DMS53 treated with DMSO at 0.1 percent for 48 hours (cell line): ENCODE results near the gene CDK5RAP2.

Experiments
- DNase-seq: peaks from one replicate; lab custom pipeline; 2025; ENCODE audit not compliant: unreplicated experiment; lab: John Stamatoyannopoulos, UW

The CDK5RAP2 gene

DNA sequence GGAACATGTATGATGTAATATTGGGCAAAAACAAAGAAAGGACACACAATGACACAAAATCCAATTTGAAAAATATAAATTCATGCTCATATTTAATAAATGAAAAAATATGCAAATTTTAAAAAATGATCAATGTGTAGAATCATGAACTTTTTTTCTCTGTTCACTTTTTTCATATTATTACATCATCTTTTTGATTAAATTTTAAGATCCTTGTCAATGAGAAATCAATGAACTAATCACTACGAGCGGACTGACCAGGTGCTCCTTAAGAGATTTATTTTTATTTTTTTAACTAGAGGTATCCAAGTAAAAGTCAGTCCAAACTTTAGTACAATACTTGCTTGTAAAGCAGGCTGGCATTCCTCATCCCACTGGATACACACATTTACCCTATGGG is 174.1 kb downstream of the CDK5RAP2 start:
- DNase-seq, result no peak

DNA sequence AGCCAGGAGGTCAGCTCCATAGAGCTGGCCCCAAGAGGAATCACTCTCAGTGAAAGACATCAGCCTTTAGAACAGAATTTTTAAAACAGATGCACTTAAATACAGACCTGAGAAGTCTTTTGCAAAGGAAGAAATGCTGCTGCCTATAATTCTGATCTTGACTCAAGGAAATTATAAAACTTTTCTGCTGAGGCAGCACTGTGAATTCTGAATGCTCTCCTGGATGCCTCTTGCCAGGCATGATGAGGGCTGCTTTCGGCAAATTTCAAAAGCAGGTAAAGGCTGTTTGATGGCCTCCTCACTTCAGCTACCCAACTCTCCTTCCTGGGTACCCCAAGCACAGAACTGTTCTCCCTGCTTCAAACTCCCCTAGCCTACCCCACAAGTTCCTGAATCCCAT is 174.8 kb downstream of the CDK5RAP2 start:
- DNase-seq, result no peak

DNA sequence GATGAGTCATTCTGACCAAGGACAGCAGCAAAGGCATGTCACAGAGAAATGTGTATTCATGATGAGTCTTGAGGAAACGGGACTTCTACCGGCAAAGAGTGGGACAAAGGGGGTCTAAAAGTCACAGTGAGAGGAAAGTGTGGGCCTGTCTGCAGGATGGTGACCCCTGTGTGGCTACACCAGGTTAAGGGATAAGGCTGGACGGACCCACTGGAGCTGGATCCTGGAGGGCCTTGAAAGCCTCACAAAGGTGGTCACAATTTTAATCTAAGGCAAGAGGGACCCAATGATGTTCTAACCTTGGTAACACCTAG is 176.5 kb downstream of the CDK5RAP2 start:
- no peak for DNase-seq

DNA sequence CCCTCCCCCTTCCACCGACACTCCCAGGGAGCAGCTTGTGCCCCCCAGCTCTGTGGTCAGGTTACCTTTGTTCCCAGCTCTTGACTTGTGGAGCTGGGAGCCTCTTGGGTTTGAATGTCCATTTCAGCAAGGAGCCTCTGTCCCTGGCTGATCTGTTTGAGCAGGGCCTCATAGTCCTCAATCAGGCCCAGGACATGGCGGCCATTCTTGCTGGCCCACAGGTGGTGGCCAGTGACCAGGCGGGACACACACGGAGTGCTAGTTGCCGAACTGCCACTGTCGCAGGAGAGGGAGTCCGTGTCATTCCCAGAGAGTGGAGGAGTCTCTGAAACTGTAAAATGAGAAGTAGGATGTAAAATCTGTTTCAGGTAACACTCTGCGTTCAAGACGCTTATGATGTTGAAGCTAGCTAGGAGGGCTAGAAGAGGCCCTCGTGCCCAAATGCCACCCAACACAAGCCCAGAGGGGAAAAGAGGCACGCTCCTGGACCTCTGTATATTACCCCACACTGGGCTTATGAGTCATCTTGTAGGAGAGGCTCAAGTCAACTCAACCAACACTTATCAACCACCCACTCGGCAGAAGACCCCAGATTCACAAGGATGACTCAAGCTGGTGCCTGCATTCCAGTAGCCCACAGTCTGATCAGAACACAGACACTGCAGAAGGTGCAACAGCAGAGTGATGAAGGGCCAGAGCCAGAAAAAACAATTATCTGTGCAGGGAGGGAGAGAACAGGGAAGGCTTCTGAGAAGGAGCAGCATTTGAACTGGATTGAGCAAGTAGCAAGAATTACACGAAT is 177.0 kb downstream of the CDK5RAP2 start:
- no peak for DNase-seq

DNA sequence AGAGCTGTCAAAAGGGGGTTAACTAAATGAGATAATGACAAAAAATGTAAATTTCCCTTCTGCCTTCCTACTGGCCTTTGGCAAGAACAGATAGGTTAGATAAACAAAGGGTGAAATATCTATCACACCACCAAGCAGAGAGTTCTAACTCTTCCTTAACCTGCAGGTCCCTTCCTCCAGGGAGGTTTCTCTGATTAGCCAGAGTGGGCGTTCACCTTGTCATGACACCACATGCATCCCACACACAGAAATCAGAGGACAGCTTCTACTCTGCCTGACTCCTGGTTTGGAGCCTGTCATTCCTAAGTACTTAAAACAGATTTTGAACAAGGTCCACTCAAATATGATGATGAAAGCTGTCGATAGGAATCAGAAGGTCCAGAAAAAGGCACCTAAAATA is 180.0 kb downstream of the CDK5RAP2 start:
- no peak for DNase-seq

DNA sequence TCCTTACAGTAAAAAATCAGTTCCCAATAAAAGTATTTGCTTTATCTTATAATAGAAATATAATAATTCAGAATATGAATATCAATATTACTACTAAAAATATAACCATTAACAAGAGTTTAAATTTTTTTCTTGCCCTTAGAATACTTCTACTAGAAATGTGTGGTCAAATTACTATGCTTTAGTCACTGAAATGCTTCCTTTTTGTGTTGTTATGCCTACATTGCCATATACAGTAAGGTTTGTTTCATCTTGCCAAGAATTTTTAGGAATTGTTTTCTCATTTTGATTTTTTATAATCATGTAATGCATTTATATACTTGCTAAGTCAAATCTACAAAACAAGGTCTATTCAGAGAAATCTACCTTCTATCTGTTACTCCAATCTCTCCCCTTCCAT is 181.7 kb downstream of the CDK5RAP2 start:
- no peak for DNase-seq

DNA sequence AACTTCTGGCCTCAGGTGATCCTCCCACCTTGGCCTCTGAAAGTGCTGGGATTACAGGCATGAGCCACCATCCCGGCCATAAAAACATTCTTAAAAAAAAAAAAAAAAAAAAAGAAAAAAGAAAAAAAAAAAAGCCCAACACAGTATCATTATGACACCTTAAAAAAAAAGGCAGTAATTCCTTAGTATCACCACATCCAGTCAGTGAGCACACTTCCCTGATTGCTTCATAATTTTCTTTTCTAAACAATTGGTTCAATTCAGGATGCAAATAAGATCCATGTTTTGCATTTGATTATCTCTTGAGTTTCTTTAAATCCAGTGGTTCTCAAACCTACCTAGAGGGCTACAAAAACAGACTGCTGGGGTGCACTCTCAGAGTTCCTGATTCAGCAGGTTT is 182.5 kb downstream of the CDK5RAP2 start:
- DNase-seq, result no peak

DNA sequence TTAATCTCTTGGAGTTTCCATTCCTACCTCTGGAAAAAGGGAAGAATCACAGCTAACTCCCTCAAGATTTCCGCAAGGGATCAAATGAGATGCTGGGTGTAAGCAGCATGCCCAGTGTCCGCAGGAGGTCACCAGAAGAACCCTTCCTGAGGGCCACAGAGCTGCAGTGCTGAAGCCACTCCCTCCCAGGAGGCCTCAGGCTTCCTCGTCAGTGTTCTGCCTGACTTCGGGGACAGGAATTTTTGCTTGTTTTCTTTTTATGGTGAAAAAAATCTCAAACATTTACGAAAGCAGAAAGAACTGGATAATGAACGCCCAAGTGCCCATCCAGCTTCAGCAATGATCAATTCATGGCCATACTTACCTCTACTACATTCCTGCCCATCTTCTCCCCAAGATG is 183.0 kb downstream of the CDK5RAP2 start:
- DNase-seq, result no peak

DNA sequence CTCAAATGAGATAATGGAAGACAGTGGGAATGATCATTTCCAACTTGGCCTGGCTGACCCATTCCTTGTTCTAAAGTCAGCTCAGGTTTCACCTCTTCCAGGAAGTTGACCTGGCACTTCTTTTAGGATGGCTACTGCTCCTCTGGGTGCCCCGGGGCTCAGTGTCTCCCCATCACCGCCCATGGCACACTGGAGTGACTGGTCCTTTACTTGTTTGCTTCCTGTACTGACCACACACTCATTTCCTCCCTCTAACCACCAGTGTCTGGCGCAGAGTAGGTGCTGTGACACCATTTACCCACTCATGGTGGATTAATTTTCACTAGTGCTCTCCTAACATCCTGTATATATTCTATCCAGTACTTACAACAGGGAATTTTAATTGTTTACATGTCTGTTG is 183.5 kb downstream of the CDK5RAP2 start:
- DNase-seq, result no peak

DNA sequence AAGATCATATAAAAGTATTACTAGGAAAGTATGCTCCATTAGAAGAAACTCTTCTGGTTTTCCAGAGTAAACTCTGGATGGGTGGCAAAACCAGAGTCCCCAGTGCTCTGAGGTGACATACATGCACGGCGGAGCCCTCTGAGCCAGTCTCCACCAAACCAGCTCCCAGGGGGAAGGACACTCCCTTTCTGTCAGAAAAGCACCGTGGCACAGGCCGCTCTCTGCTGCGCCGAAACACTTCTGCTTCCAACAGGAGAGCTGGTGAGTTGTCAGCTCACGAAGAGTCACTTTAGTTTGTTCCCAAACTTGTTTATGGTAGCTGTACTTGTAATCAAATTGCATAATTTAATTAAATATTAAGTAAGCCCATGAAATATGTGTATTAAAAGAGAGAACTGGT is 184.6 kb downstream of the CDK5RAP2 start:
- DNase-seq, result no peak

DNA sequence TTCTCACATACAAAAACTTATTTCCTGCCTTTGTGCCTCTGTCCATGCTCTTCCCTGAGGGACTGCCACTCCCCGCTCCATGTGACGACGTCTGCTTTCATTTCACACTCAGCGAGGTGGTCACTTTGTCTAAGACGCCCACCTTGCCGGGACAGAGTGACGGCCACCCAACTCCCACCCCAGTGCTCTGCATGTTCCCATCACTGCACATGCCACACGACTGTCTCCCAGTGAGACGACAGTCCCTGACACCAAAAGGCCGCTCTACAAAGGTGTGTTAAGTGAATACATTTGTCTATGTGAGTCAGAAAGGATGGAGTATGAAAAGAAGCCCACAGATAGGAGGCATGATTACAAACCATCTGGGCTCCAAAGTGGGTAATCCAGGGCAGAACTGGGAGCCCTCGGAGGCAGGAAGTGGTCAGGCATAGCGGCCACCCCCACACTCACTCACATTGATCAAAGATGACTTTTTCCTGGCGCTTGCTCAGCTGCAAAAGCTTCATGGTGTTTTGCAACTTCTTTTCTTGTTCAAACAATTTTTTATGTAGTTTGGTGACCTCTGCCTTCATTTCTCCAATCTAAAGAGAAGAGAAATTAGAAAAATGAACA is 185.8 kb downstream of the CDK5RAP2 start:
- DNase-seq, result no peak

DNA sequence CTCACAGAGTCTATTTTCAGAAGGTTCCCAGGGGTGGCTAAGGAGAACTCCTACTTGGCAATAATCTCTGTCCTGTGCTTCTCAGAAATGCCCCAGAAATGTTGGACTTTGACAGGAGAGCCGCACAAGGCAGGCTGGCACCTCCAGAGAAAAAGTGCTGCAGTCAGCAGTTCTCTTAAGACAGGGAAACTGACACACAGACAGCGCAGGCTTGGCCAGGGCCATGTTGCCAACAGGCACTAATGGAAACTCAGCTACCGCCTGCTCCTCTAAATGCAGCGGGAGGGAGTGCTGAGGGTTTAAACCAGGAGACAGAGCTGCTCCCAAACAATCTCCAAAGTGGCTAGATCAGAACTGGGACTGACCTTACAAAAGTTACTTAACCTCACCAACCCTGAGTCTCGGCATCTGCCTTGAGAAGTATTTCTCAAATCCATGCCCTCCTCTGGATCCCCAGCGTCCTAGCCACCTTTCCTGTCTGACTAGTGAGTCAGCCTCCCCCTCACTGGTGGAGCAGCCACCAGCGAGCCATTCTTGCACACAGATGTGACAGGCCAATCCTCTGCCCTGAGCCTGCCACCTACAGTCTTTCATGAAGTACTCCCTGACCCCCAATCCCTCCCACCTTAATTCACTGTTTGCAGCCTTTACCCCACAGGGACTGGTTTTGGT is 186.4 kb downstream of the CDK5RAP2 start:
- DNase-seq, result no peak

DNA sequence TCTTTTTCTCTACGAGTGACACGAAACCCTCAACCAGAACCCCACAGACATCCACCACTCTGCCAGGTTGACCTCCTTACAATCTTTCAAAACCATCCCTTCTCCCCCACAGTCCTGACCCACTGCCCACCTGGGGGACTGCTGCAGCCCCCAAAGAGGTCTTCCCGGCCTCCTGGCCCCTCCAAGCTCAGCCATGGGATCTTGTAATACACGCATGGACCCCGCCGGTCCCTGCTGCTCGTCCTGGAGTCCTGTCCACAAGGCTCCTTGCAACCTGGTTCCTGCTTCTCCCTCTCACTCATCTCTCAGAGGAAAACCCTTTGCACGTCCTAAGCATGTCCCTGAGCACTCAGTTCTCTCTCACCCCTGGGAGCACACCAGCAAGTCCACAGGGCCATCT is 187.3 kb downstream of the CDK5RAP2 start:
- no peak for DNase-seq

DNA sequence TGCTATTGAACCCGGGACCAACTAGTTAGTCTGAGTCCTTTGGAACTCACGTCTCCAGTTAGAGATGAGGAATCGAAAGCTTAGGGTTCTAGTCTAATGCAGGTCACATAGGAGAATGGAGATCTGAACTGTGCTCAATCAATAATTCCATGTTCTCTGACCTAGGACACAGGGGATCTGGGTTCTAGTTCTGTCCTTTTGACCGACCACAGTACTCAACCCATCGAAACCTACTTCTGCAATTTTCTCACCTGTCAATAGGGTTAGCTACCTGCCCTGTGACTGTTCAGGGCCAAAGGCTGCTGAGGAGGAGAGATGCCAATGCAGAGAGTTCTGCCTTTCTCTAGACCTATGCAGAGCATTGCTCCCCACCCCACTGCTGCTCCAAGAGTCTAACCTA is 187.7 kb downstream of the CDK5RAP2 start:
- DNase-seq, result no peak

DNA sequence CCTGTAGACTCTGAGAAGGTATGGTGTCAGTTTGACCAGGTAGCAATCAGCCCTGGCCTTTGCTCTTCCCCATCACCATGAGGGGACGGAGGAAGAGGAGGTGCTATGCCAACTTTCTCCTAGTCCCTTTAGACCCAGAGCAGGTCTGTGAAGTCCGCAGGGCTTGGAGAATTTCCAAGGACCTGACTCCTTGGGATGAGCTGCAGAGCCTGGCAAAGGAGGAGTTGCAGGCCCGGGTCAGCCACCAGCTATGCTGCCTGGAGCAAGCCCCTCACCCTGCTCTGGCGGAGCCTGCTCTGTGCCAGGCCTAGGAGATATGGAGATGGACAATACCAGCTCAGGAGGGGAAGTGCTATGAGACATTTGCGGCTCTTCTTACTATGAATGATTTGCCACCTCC is 188.3 kb downstream of the CDK5RAP2 start:
- DNase-seq, result no peak

DNA sequence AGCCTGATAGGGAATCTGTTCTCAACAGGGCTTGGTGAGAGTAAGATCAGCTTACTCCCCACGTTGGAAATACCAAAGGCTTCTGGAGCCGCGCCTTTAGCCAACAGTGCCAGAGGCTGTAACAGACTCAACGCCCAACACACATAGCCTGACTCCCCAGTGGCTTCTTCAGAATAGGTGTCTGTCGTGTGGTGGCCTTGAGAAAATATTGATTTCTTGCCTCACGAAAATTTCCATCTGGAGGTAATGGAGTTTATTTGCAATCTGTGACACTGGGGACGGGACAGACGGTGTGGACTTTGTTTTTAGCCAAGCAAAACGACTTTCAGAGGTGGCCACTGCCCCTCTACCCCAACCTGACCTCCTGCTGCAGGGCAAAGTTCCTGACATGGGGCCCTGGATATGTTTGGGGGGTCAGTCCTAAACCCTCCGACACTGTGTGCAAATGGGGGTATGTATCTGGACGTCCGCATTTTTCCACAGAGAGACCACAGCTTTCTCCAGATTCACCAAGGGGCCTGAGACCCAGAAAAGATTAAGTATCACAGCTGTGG is 189.3 kb downstream of the CDK5RAP2 start:
- no peak for DNase-seq

DNA sequence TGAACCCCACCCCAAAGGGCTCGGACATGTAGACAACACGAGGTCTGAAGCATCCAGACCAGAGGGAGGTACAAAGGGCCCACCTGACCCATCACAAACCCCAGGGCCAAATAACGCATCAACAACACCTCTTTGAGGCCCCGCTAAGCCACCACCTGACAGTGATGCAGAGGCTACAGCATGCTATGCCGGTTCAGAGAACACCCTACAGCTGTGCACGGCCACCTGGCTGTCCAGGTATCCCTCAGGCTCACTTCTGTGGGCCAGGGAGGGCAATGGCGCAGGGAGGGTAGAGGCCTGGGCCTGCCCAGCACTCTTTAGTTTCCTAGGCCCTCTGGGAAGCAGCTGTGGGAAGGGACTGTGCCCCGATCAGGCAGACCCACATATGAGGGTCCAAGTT is 190.1 kb downstream of the CDK5RAP2 start:
- no peak for DNase-seq

DNA sequence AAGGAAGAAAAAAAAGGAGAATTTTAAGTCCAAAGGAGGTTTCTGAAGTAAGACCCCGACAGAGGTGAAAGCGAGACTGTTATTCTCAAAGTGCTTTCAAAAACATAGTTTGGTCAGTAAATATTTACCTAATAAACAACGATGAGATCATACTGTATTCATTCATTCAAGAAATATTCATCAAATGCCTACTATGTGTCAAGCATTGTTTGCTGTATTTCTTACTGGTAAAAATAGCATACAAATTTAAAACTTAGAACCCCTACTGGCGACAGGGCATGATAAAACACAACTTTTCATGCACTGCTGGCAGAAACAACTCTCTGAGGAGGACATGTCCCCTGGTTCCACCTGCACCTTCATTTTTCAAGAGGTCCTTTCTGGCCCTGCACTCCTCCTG is 190.7 kb downstream of the CDK5RAP2 start:
- no peak for DNase-seq

DNA sequence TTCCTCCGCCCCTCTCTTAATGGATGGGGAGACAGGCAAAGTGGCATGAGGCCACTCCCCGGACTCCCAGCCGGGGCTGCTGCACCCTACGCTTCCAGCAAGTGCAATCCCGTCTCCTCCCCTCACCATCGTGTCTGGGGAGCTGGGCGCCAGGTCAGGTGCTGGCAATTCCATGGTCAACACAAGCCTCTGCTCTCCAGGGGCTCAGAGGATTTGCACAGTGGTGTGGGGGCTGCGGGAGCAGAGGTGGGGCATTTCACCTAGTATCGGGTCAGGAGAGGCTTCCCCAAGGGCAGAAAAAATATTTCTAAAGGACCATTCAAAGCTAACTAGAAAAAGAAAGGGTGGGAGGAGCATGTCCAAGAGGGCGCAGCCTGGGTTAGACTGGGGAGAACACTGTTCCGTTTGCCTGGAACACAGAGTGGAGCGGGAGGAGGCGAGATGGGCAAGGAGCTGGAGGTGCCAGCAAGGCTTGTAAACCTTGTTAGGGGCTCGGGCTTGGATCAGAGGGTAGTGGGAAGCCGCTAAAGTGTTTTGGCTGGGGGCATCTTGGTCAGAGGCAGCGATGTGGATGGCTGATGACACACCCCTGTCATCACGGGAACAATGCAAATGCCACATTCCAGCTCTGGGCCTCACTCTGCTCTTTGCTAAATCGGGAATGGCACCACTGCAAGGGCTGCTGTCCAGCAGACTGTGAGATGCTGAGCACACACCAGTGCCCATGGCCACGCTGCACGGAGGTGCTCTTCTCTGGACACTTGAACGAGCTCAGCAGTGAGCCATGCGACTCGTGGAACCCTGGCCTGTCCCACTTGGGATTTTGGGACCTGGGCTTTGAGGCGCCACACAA is 191.7 kb downstream of the CDK5RAP2 start:
- peak; percentile 78 for DNase-seq

DNA sequence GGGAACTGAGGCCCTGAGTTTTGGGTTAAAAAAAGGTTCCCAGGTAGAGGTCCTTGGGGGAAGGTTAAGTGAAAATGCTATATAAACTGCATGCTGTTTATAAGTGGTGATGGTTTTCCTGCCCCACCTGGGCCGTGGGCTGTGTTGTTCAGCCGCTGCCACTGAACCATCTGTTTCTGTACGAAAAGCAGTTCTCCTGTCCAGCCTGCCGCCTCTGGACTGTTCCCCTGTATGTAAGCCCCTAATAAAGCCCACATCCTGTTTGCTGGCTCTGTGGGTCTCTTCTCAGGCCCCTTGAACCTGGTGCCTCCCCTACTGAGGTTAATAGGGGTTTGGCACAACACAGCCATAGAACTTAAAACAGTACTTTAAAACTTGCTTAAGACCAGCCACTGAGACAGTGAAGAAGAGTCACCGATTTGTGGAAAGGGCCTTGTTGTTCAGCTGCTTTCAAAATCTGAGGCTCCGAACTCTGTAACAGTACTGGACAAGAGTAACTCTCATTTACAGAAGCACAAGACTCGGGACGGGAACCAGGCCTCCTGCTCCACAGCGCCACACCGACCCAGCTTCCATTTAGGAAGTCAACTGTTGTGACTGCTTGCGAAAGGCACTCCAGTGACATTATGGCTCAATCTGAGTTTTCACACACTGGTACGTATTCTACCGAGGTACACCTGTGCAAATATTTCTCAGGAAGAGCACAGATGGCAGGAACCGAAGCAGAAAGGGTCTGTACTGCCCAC is 192.5 kb downstream of the CDK5RAP2 start:
- peak; percentile 98 for DNase-seq
